ENCODE measurements around the gene GABRB1.

GABRB1 gene

GRCh38 chr4:47120783-47121182 lies 89.4 kb downstream of the GABRB1 start:
- Mint-ChIP-seq H3K4me1 (ENCODE audit: low read depth) (no peaks in the 10 kb centered on the region), H3K36me3 (ENCODE audit: low read depth) (no peaks in the 10 kb centered on the region), H3K4me3 (no peak overlapping the region), H3K27ac (no peak overlapping the region), H3K9me3 (peaks cover 4% of the 10 kb centered on the region), H3K27me3 (peaks cover 5% of the 10 kb centered on the region)

- no peak overlapping the region for H3K27ac Mint-ChIP-seq
- H3K27me3 Mint-ChIP-seq, result peaks cover 16% of the 10 kb centered on the region
- H3K9me3 Mint-ChIP-seq, result peaks cover 4% of the 10 kb centered on the region
- no peak overlapping the region for H3K4me3 Mint-ChIP-seq
- no peaks in the 10 kb centered on the region for H3K4me1 Mint-ChIP-seq (ENCODE audit: low read depth)
- no peaks in the 10 kb centered on the region for H3K36me3 Mint-ChIP-seq (ENCODE audit: low read depth)
Measured at GRCh38 chr4:47122592-47123291, 91.4 kb downstream of the GABRB1 start.

- H3K9me3 Mint-ChIP-seq, result peaks cover 4% of the 10 kb centered on the region
- H3K27ac Mint-ChIP-seq, result no peak overlapping the region
- no peaks in the 10 kb centered on the region for H3K36me3 Mint-ChIP-seq (ENCODE audit: low read depth)
- peaks cover 16% of the 10 kb centered on the region for H3K27me3 Mint-ChIP-seq
- H3K4me1 Mint-ChIP-seq (ENCODE audit: low read depth), result no peaks in the 10 kb centered on the region
- no peak overlapping the region for H3K4me3 Mint-ChIP-seq
Measured at GRCh38 chr4:47128991-47129390, 97.6 kb downstream of the GABRB1 start.

- no peaks in the 10 kb centered on the region for H3K4me1 Mint-ChIP-seq (ENCODE audit: low read depth)
- H3K9me3 Mint-ChIP-seq, result no peaks in the 10 kb centered on the region
- H3K27me3 Mint-ChIP-seq, result peaks cover 12% of the 10 kb centered on the region
- no peak overlapping the region for H3K27ac Mint-ChIP-seq
- H3K4me3 Mint-ChIP-seq, result no peak overlapping the region
- no peaks in the 10 kb centered on the region for H3K36me3 Mint-ChIP-seq (ENCODE audit: low read depth)
Measured at GRCh38 chr4:47135210-47135609, 103.8 kb downstream of the GABRB1 start.

GRCh38 chr4:47143261-47143660 lies 111.9 kb downstream of the GABRB1 start:
- Mint-ChIP-seq H3K9me3 (no peaks in the 10 kb centered on the region), H3K36me3 (ENCODE audit: low read depth) (no peaks in the 10 kb centered on the region), H3K27ac (no peak overlapping the region), H3K4me1 (ENCODE audit: low read depth) (no peaks in the 10 kb centered on the region), H3K27me3 (peaks cover 12% of the 10 kb centered on the region), H3K4me3 (no peak overlapping the region)

- H3K9me3 Mint-ChIP-seq, result no peaks in the 10 kb centered on the region
Measured at GRCh38 chr4:47145630-47146029, 114.3 kb downstream of the GABRB1 start.

GRCh38 chr4:47154816-47155370 lies 123.5 kb downstream of the GABRB1 start:
- Mint-ChIP-seq H3K36me3 (ENCODE audit: low read depth) (no peaks in the 10 kb centered on the region), H3K27me3 (peaks cover 3% of the 10 kb centered on the region), H3K9me3 (no peaks in the 10 kb centered on the region), H3K4me1 (ENCODE audit: low read depth) (no peaks in the 10 kb centered on the region), H3K27ac (no peak overlapping the region), H3K4me3 (no peak overlapping the region)

More at GRCh38 chr4:47145630-47146029, 114.3 kb downstream of the GABRB1 start:
- no peaks in the 10 kb centered on the region for H3K4me1 Mint-ChIP-seq (ENCODE audit: low read depth)
- peaks cover 15% of the 10 kb centered on the region for H3K27me3 Mint-ChIP-seq
- H3K4me3 Mint-ChIP-seq, result no peak overlapping the region
- no peaks in the 10 kb centered on the region for H3K36me3 Mint-ChIP-seq (ENCODE audit: low read depth)
- H3K27ac Mint-ChIP-seq, result no peak overlapping the region

GRCh38 chr4:47155919-47156318 lies 124.6 kb downstream of the GABRB1 start:
- peaks cover 3% of the 10 kb centered on the region for H3K27me3 Mint-ChIP-seq

GRCh38 chr4:47160095-47160494 lies 128.7 kb downstream of the GABRB1 start:
- peaks cover under 1% of the 10 kb centered on the region for H3K9me3 Mint-ChIP-seq
- no peak overlapping the region for H3K27ac Mint-ChIP-seq
- H3K27me3 Mint-ChIP-seq, result peaks cover 3% of the 10 kb centered on the region
- no peaks in the 10 kb centered on the region for H3K4me1 Mint-ChIP-seq (ENCODE audit: low read depth)
- H3K36me3 Mint-ChIP-seq (ENCODE audit: low read depth), result no peaks in the 10 kb centered on the region
- no peak overlapping the region for H3K4me3 Mint-ChIP-seq

More at GRCh38 chr4:47155919-47156318, 124.6 kb downstream of the GABRB1 start:
- H3K4me1 Mint-ChIP-seq (ENCODE audit: low read depth), result no peaks in the 10 kb centered on the region
- no peaks in the 10 kb centered on the region for H3K9me3 Mint-ChIP-seq
- no peak overlapping the region for H3K4me3 Mint-ChIP-seq
- H3K27ac Mint-ChIP-seq, result no peak overlapping the region
- H3K36me3 Mint-ChIP-seq (ENCODE audit: low read depth), result no peaks in the 10 kb centered on the region

GRCh38 chr4:47167081-47168035 lies 136.0 kb downstream of the GABRB1 start:
- H3K9me3 Mint-ChIP-seq, result peaks cover 9% of the 10 kb centered on the region

GRCh38 chr4:47184083-47184482 lies 152.7 kb downstream of the GABRB1 start:
- Mint-ChIP-seq H3K27me3 (no peaks in the 10 kb centered on the region), H3K4me3 (no peak overlapping the region), H3K27ac (no peak overlapping the region), H3K36me3 (ENCODE audit: low read depth) (no peaks in the 10 kb centered on the region), H3K4me1 (ENCODE audit: low read depth) (no peaks in the 10 kb centered on the region), H3K9me3 (no peaks in the 10 kb centered on the region)

More at GRCh38 chr4:47167081-47168035, 136.0 kb downstream of the GABRB1 start:
- H3K4me1 Mint-ChIP-seq (ENCODE audit: low read depth), result no peaks in the 10 kb centered on the region
- H3K36me3 Mint-ChIP-seq (ENCODE audit: low read depth), result no peaks in the 10 kb centered on the region
- H3K4me3 Mint-ChIP-seq, result no peak overlapping the region
- H3K27me3 Mint-ChIP-seq, result no peaks in the 10 kb centered on the region
- H3K27ac Mint-ChIP-seq, result no peak overlapping the region

- Mint-ChIP-seq H3K27ac (no peak overlapping the region), H3K4me1 (ENCODE audit: low read depth) (no peaks in the 10 kb centered on the region), H3K4me3 (no peak overlapping the region), H3K9me3 (no peaks in the 10 kb centered on the region), H3K27me3 (no peaks in the 10 kb centered on the region), H3K36me3 (ENCODE audit: low read depth) (no peaks in the 10 kb centered on the region)
Measured at GRCh38 chr4:47185761-47186160, 154.4 kb downstream of the GABRB1 start.

GRCh38 chr4:47187608-47188007 lies 156.2 kb downstream of the GABRB1 start:
- no peaks in the 10 kb centered on the region for H3K27me3 Mint-ChIP-seq
- H3K9me3 Mint-ChIP-seq, result no peaks in the 10 kb centered on the region
- no peaks in the 10 kb centered on the region for H3K36me3 Mint-ChIP-seq (ENCODE audit: low read depth)
- no peak overlapping the region for H3K27ac Mint-ChIP-seq
- no peaks in the 10 kb centered on the region for H3K4me1 Mint-ChIP-seq (ENCODE audit: low read depth)
- no peak overlapping the region for H3K4me3 Mint-ChIP-seq

- Mint-ChIP-seq H3K27ac (no peak overlapping the region), H3K4me1 (ENCODE audit: low read depth) (no peaks in the 10 kb centered on the region), H3K4me3 (no peak overlapping the region), H3K36me3 (ENCODE audit: low read depth) (no peaks in the 10 kb centered on the region), H3K27me3 (no peaks in the 10 kb centered on the region), H3K9me3 (no peaks in the 10 kb centered on the region)
Measured at GRCh38 chr4:47193179-47193578, 161.8 kb downstream of the GABRB1 start.

Data from stimulated activated naive CD8-positive, alpha-beta T cell treated with anti-CD3 and anti-CD28 coated beads, Interleukin-15, Interleukin-2, amounts not matched to agents 100 ng/mL and 50 ng/mL, for 24 hours (primary cell).